Ramos (cell line): Measurements from ENCODE around the gene CCNK.

Experiments
- in situ Hi-C: fragments of 300-500 bp; cut with MboI; formaldehyde crosslinking; loops from one replicate; pipeline ENCODE4 v1.14.3; 2022; ENCODE audit warnings: low sequenced_read_pairs; ENCODE audit not compliant: unreplicated experiment

Gene CCNK

GRCh38 chr14:99546234-99546879 is 65.1 kb downstream of the CCNK start:
- in situ Hi-C loops: no loop called here

DNA sequence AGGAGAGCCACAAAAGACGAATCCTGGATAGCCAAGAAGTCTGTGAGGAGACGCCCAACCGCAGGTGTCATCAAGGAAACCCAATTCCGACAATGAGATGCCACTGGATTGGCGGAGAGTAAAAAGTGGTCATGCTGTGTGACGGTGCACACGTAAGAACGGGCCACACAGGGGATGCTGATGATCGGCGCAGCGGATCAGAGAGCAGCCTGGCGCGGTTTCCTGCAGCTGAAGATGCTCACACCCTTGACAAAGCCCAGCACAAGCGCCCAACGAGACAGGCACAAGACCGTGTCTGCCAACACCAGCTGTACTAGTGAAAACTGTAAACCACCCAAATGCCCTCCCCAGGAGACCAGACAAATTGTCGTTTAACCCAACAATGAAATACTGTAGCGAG is 67.0 kb downstream of the CCNK start:
- in situ Hi-C loops: no loop called here

DNA sequence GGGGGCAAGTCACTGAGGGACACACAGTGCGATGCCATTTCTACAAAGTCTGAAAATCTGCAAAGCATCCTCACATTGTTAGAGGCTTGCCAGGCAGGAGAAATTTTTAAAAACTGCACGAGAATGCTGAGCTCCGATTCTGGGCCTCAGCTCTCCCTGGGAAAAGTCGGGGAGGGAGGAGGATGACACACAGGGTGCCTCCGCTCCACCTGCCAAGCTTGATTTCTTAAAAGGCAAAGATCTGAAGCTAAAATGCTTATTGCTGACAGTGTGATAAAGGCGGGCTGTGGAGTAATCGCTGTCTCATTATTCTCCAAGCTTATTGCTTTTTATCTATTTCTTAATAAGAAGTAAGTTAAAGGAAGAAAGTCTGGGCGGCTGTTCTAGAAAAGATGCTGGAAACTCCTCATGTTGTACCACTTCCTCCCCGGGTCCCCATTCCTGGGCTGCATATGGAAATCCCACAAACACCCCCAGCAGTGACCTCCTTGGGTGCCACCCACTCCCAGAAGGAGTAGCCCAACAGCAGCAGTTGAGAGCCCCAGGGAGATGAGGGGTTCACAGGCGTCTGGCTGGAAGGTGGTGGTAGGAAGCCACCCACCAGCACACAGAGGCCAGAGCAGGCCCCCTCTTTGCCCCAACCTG is 67.8 kb downstream of the CCNK start:
- in situ Hi-C loops: no loop called here

DNA sequence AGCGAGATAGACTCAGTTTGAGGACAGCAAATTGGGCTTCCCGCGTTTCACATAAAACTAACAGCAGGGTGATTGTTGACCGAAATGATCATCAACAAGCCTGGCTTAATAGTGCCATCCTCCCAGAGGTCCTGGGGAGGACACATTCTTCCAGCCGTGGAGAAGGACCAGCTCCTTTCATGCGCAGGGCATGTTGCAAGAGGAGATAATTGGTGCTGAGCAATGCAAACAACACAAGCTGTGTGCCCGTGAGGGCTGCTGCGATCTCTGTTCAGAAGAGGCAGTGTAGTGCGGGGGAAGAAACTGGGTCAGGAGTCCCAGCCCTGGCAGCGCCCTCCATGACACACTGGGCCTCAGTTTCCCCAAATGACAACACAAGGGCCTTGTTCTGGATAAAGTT is 68.5 kb downstream of the CCNK start:
- in situ Hi-C loops: no loop called here

GRCh38 chr14:99550387-99550992 is 69.3 kb downstream of the CCNK start:
- in situ Hi-C loops: no loop called here

- in situ Hi-C loops: no loop called here
Measured at GRCh38 chr14:99551034-99551922, 70.1 kb downstream of the CCNK start.

DNA sequence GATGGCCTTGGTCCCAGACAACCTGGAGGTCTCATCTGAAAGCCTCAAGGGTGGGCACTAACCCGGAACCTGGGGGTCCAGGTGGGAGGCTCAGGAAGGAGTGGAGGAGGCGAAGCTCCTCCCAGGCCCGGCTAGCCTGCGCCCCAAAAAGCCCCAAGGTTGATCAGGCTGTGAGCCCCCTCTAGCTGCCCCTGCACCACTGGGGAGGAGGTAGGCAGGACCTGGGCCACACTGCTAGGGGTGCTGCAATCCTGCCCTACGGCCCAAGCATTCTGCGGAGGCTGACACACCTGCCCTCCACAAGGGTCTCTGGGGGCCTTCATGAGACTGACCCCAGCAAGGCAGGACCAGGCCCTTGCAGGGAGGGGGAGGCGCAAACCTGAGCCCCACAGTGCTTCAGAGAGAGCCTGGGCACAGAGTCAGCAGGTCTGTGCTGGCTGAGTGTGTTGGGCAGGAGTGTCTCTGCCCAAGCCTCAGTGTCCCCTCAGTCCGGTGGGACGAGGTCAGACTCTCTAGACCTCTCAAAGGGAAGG is 70.9 kb downstream of the CCNK start:
- in situ Hi-C loops: no loop called here

- in situ Hi-C loops: no loop called here
Measured at GRCh38 chr14:99552572-99553216, 71.5 kb downstream of the CCNK start.

DNA sequence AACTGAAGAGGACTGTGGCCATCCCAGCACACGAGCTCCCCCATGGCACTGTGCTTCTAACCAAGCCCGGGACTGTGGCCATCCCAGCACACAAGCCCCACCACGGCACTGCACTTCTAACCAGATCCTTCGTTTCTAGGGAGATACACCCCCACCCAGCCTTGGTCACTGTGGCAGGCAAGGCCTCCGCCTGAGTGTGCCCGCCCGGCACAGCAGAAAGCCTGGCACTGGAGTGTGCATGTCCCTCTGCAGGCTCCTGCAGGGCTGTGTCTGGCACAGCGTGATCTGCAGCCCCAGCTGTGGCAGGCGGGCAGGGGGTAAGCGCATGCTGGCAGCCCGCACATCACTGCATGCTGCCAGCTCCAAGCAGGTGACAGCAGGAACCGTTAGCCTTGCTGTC is 73.0 kb downstream of the CCNK start:
- in situ Hi-C loops: no loop called here

GRCh38 chr14:99554757-99555531 is 73.7 kb downstream of the CCNK start:
- in situ Hi-C loops: no loop called here

GRCh38 chr14:99556134-99556791 is 75.1 kb downstream of the CCNK start:
- in situ Hi-C loops: no loop called here

GRCh38 chr14:99559286-99559990 is 78.2 kb downstream of the CCNK start:
- in situ Hi-C loops: no loop called here

GRCh38 chr14:99560403-99560802 is 79.2 kb downstream of the CCNK start:
- in situ Hi-C loops: no loop called here

GRCh38 chr14:99560922-99561683 is 79.9 kb downstream of the CCNK start:
- in situ Hi-C loops: no loop called here

DNA sequence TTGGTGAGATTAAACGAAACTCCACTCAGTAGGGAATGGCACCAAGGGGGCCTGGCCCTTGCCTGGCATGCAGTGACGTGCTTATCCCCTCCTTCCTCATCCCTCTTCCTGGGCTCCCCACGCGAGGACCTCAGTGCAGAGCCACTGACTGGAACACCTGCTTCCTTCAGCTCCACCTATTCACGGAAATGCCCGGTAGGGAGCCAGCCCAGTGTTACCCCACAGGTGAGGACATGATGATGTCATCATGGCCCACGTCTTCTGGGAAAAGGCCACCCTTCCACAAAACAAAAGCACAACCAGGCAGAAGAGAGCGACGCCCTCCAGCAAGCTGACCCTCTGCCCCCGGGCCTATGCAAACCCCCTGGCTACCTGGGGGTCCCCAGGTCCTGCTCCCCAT is 80.7 kb downstream of the CCNK start:
- in situ Hi-C loops: no loop called here
